ENCODE results near the gene GPR6. TPM values are rescaled to one million over a fixed set of nuclear protein-coding genes. Genes with fewer than 3 reads are reported as not detected.

GPR6 gene
- total RNA-seq, 2 donors from 2014 or later: not detected

GRCh38 chr6:109966299-109966698 is 11.8 kb upstream of the GPR6 start:
- Mint-ChIP-seq H3K36me3 (no peaks in the 10 kb centered on the region), H3K27ac (no peak overlapping the region), H3K4me3 (no peak overlapping the region), H3K9me3 (no peaks in the 10 kb centered on the region), H3K4me1 (ENCODE audit: low read depth in 2 of 2) (no peaks in the 10 kb centered on the region), H3K27me3 (peaks cover 11 to 28% of the 10 kb centered on the region in 2 donors)
- DNase-seq (ENCODE audit: low spot score): no peak
- ATAC-seq: no peak

- no peaks in the 10 kb centered on the region for H3K4me1 Mint-ChIP-seq (ENCODE audit: low read depth in 2 of 2)
- no peaks in the 10 kb centered on the region for H3K9me3 Mint-ChIP-seq
- H3K27me3 Mint-ChIP-seq: peaks cover 33 to 51% of the 10 kb centered on the region in 2 donors
- H3K4me3 Mint-ChIP-seq: no peak overlapping the region
- no peak for ATAC-seq
- H3K36me3 Mint-ChIP-seq: no peaks in the 10 kb centered on the region
- no peak overlapping the region for H3K27ac Mint-ChIP-seq
- DNase-seq (ENCODE audit: low spot score): no peak
Observed at GRCh38 chr6:109977791-109978173, 329 bp upstream of the GPR6 start.

GRCh38 chr6:109979033-109979921 is 1.2 kb downstream of the GPR6 start:
- Mint-ChIP-seq H3K36me3 (no peaks in the 10 kb centered on the region), H3K9me3 (no peaks in the 10 kb centered on the region), H3K4me3 (no peak overlapping the region), H3K27ac (no peak overlapping the region), H3K4me1 (ENCODE audit: low read depth in 2 of 2) (no peaks in the 10 kb centered on the region), H3K27me3 (peaks cover 32 to 61% of the 10 kb centered on the region in 2 donors)
- no peak for DNase-seq (ENCODE audit: low spot score)
- ATAC-seq: no peak

GRCh38 chr6:109984410-109984809 is 6.3 kb downstream of the GPR6 start:
- no peaks in the 10 kb centered on the region for H3K4me1 Mint-ChIP-seq (ENCODE audit: low read depth in 2 of 2)
- H3K36me3 Mint-ChIP-seq: no peaks in the 10 kb centered on the region
- H3K27me3 Mint-ChIP-seq: peaks cover 32 to 52% of the 10 kb centered on the region in 2 donors
- no peak overlapping the region for H3K4me3 Mint-ChIP-seq
- DNase-seq (ENCODE audit: low spot score) (no peak), ATAC-seq (no peak)
- no peak overlapping the region for H3K27ac Mint-ChIP-seq
- no peaks in the 10 kb centered on the region for H3K9me3 Mint-ChIP-seq

DNA sequence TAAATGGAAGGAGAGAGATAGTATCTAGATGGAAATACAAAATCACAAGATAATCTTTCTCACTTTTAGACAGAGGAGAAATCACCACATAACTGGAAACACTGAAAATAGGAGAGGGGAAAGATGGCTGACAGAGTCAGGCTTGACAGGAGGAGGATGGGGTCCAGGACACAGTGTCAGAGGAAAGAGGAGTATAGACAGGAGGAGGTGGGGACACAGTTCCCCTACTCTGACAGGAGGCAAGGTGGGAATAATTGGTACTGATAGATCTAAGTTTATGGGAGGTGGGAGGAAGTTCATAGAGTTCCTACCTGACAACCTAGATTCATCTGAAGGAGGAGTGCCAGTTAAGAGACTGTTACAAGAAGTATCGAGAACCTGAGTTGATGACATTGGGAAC is 9.1 kb downstream of the GPR6 start:
- Mint-ChIP-seq H3K4me3 (no peak overlapping the region), H3K27ac (no peak overlapping the region), H3K4me1 (ENCODE audit: low read depth in 2 of 2) (peaks cover 0 to 7% of the 10 kb centered on the region in 2 donors), H3K27me3 (peaks cover 30 to 36% of the 10 kb centered on the region in 2 donors), H3K36me3 (no peaks in the 10 kb centered on the region), H3K9me3 (no peaks in the 10 kb centered on the region)
- ATAC-seq (no peak), DNase-seq (ENCODE audit: low spot score) (no peak)

- ATAC-seq: no peak
- H3K4me1 Mint-ChIP-seq (ENCODE audit: low read depth in 2 of 2): peaks cover 0 to 7% of the 10 kb centered on the region in 2 donors
- DNase-seq (ENCODE audit: low spot score): no peak
- no peak overlapping the region for H3K4me3 Mint-ChIP-seq
- no peaks in the 10 kb centered on the region for H3K36me3 Mint-ChIP-seq
- H3K9me3 Mint-ChIP-seq: no peaks in the 10 kb centered on the region
- H3K27me3 Mint-ChIP-seq: peaks cover 26% of the 10 kb centered on the region in 2 donors
- H3K27ac Mint-ChIP-seq: no peak overlapping the region
Observed at GRCh38 chr6:109991201-109992101, 13.3 kb downstream of the GPR6 start.

DNA sequence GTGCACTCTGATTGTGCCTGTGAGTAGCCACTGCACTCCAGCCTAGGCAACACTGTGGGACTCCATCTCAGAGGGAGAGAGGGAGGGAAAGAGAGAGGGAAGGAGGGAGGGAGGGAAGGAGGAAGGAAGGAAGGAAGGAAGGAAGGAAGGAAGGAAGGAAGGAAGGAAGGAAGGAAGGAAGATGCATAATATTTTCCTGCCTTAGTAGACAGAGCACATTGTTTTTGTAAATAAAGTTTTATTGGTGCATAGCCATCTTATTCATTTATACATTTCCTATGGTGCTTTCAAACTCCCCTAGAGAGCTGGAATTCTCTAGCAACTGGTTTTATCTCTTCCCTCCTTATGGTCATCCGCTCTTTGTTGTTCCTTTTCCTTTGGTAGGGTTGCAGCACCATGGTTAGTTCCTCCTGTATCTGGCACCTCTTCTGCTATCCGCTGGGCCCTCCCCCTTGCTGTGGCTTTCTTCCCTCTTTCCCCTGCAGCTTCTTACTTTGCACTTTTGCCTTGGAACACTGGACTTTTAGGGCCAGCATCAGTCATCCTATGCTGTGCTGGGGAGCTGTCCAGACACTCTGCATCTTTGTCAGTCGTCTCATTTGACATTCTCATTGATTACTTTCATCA is 20.2 kb downstream of the GPR6 start:
- Mint-ChIP-seq H3K4me1 (ENCODE audit: low read depth in 2 of 2) (no peaks in the 10 kb centered on the region), H3K9me3 (no peaks in the 10 kb centered on the region), H3K36me3 (no peaks in the 10 kb centered on the region), H3K4me3 (no peak overlapping the region), H3K27ac (no peak overlapping the region), H3K27me3 (peaks cover 22 to 35% of the 10 kb centered on the region in 2 donors)
- no peak for ATAC-seq
- DNase-seq (ENCODE audit: low spot score): no peak

- Mint-ChIP-seq H3K4me1 (ENCODE audit: low read depth in 2 of 2) (no peaks in the 10 kb centered on the region), H3K9me3 (no peaks in the 10 kb centered on the region), H3K27me3 (peaks cover 24 to 45% of the 10 kb centered on the region in 2 donors), H3K4me3 (no peak overlapping the region), H3K27ac (no peak overlapping the region), H3K36me3 (no peaks in the 10 kb centered on the region)
- DNase-seq (ENCODE audit: low spot score) (no peak), ATAC-seq (no peak)
Observed at GRCh38 chr6:109999740-110000139, 21.6 kb downstream of the GPR6 start.

GRCh38 chr6:110002676-110003075 is 24.6 kb downstream of the GPR6 start:
- ATAC-seq: no peak
- H3K27me3 Mint-ChIP-seq: peaks cover 24 to 37% of the 10 kb centered on the region in 2 donors

GRCh38 chr6:110013386-110013785 is 35.3 kb downstream of the GPR6 start:
- Mint-ChIP-seq H3K4me3 (no peak overlapping the region), H3K4me1 (ENCODE audit: low read depth in 2 of 2) (no peaks in the 10 kb centered on the region), H3K27me3 (peaks cover 3 to 24% of the 10 kb centered on the region in 2 donors), H3K9me3 (no peaks in the 10 kb centered on the region), H3K27ac (no peak overlapping the region), H3K36me3 (no peaks in the 10 kb centered on the region)
- ATAC-seq (no peak), DNase-seq (ENCODE audit: low spot score) (no peak)

More at GRCh38 chr6:110002676-110003075, 24.6 kb downstream of the GPR6 start:
- DNase-seq (ENCODE audit: low spot score): no peak
- H3K4me3 Mint-ChIP-seq: no peak overlapping the region
- no peaks in the 10 kb centered on the region for H3K4me1 Mint-ChIP-seq (ENCODE audit: low read depth in 2 of 2)
- no peak overlapping the region for H3K27ac Mint-ChIP-seq
- no peaks in the 10 kb centered on the region for H3K9me3 Mint-ChIP-seq
- H3K36me3 Mint-ChIP-seq: no peaks in the 10 kb centered on the region

- DNase-seq (ENCODE audit: low spot score): no peak
- H3K36me3 Mint-ChIP-seq: no peaks in the 10 kb centered on the region
- H3K9me3 Mint-ChIP-seq: no peaks in the 10 kb centered on the region
- H3K27ac Mint-ChIP-seq: no peak overlapping the region
- no peak overlapping the region for H3K4me3 Mint-ChIP-seq
- peaks cover 0 to under 1% of the 10 kb centered on the region in 2 donors for H3K4me1 Mint-ChIP-seq (ENCODE audit: low read depth in 2 of 2)
- peaks cover 3 to 23% of the 10 kb centered on the region in 2 donors for H3K27me3 Mint-ChIP-seq
- no peak for ATAC-seq
Observed at GRCh38 chr6:110015206-110015605, 37.1 kb downstream of the GPR6 start.

DNA sequence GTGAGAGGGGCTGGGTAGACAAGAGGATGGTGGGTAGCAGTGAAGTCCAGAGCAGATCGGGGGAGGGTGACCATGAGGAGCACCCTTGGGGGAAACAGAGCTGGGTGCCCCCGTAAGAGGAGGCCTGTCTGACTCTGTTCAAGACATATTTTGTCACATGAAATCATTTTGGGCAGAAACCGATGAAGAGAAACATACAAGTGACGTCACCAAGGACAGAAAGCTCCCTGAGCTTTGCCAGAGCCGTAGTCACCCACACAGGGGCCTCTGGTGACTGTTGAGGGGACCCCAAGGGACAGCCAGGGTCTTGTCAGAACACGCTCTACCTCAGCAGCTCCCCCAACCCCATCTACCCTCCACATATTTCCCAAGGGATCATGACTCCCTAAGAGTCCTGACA is 39.2 kb downstream of the GPR6 start:
- ATAC-seq: no peak
- DNase-seq (ENCODE audit: low spot score): no peak
- peaks cover 9 to 11% of the 10 kb centered on the region in 2 donors for H3K4me1 Mint-ChIP-seq (ENCODE audit: low read depth in 2 of 2)
- no peak overlapping the region for H3K4me3 Mint-ChIP-seq
- H3K27ac Mint-ChIP-seq: no peak overlapping the region
- no peaks in the 10 kb centered on the region for H3K36me3 Mint-ChIP-seq
- peaks cover 3 to 14% of the 10 kb centered on the region in 2 donors for H3K27me3 Mint-ChIP-seq
- H3K9me3 Mint-ChIP-seq: no peaks in the 10 kb centered on the region

GRCh38 chr6:110017946-110018345 is 39.8 kb downstream of the GPR6 start:
- Mint-ChIP-seq H3K9me3 (no peaks in the 10 kb centered on the region), H3K4me3 (no peak overlapping the region), H3K27ac (no peak overlapping the region), H3K27me3 (peaks cover 3 to 14% of the 10 kb centered on the region in 2 donors), H3K36me3 (no peaks in the 10 kb centered on the region), H3K4me1 (ENCODE audit: low read depth in 2 of 2) (peaks cover 9 to 11% of the 10 kb centered on the region in 2 donors)
- no peak for DNase-seq (ENCODE audit: low spot score)
- ATAC-seq: no peak
